ENCODE data around the gene EIF3C. TPM values are rescaled to one million over a fixed set of nuclear protein-coding genes. Genes with fewer than 3 reads are reported as not detected.
"Not testable (repeated sequence)": the region's sequence is repeated elsewhere in the genome, so short reads cannot be mapped to it uniquely, and the experiment has no call there.

Gene EIF3C, protein sequence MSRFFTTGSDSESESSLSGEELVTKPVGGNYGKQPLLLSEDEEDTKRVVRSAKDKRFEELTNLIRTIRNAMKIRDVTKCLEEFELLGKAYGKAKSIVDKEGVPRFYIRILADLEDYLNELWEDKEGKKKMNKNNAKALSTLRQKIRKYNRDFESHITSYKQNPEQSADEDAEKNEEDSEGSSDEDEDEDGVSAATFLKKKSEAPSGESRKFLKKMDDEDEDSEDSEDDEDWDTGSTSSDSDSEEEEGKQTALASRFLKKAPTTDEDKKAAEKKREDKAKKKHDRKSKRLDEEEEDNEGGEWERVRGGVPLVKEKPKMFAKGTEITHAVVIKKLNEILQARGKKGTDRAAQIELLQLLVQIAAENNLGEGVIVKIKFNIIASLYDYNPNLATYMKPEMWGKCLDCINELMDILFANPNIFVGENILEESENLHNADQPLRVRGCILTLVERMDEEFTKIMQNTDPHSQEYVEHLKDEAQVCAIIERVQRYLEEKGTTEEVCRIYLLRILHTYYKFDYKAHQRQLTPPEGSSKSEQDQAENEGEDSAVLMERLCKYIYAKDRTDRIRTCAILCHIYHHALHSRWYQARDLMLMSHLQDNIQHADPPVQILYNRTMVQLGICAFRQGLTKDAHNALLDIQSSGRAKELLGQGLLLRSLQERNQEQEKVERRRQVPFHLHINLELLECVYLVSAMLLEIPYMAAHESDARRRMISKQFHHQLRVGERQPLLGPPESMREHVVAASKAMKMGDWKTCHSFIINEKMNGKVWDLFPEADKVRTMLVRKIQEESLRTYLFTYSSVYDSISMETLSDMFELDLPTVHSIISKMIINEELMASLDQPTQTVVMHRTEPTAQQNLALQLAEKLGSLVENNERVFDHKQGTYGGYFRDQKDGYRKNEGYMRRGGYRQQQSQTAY
- 100 to 1,000 TPM in 3 of 4 donors, 10 to 100 TPM in 1; 52.8 to 426 (median 286) TPM for total RNA-seq

DNA sequence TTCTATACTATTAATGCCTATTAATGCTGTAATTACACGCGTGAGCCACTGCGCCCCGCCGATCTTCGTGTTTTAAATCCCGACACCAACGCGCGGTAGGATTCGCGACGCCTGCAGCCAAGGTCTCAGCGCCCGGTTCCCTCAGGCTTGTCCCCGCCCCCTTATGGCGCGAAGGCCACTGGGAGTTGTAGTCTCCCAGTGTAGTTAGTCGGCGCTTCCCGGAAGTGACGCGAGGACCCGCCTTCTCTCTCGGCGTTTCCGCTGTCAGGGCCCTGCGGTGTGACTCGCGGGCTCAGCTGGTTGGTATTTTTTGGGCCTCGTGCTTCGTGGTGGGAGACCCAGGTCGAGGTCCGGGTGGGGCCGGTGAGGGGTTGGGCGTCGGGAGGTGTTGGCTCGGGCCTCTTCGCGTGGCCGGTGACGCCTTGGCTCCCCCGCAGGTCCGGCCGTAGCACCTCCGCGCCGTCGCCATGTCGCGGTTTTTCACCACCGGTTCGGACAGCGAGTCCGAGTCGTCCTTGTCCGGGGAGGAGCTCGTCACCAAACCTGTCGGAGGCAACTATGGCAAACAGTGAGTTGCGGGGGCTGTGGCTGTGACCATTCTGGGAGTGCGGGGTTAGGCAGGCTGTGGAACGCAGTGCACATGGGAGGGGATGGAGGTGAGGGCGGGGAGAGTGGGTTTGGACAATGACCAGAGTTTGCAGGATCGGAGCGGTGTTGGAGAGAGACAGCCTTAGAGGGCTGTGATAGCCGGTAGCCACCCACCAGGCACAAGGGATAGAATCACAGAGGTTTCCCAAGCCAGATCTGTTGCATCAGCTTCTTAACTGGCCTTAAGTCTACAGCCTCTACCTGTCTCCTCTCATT, at the start of gene EIF3C:
EIF3C (plus strand) TSS at position 245 of the 864 bp plus-strand sequence; CDS start at position 468, 223 bp downstream.
- H3K27ac ChIP-seq; H3K36me3 ChIP-seq; H3K9me3 ChIP-seq; H3K4me1 ChIP-seq; DNase-seq; intact Hi-C loops (cut with DNase I; ENCODE audit: low total_unique reads); H3K4me3 ChIP-seq; H3K27me3 ChIP-seq: not testable (repeated sequence)

DNA sequence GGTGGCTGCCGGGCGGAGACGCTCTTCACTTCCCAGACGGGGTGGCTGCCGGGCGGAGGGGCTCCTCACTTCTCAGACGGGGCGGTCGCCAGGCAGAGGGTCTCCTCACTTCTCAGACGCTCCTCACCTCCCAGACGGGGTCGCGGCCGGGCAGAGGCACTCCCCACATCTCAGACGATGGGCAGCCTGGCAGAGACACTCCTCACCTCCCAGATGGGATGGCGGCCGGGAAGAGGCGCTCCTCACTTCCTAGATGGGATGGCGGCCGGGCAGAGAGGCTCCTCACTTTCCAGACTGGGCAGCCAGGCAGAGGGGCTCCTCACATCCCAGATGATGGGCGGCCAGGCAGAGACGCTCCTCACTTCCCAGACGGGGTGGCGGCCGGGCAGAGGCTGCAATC, 45.0 kb upstream of the EIF3C start:
- intact Hi-C loops (cut with DNase I; ENCODE audit: low total_unique reads); H3K4me1 ChIP-seq; H3K27ac ChIP-seq; DNase-seq; H3K4me3 ChIP-seq; H3K9me3 ChIP-seq; H3K36me3 ChIP-seq; H3K27me3 ChIP-seq: not testable (repeated sequence)

DNA sequence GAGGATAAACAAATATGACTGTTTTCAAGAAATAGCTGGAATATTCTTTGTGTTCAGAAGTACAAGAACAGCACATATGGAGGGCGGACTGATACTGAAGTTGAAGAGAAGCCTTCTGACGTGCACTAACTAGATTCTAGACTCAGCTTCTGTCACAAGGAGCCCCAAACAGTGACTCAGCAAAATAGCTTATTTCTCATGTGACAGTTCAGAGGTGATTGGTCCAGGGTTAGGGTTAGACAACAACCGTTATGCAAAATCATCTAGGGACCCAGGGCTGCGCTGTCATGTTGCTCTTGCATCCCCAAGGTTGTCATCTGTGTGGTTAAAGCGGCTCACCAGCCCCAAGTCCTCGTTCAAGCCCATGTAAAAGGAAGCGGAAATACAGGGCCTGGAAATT, 43.8 kb upstream of the EIF3C start:
- H3K27ac ChIP-seq; H3K4me1 ChIP-seq; H3K27me3 ChIP-seq; DNase-seq; H3K9me3 ChIP-seq; H3K36me3 ChIP-seq; H3K4me3 ChIP-seq; intact Hi-C loops (cut with DNase I; ENCODE audit: low total_unique reads): not testable (repeated sequence)

DNA sequence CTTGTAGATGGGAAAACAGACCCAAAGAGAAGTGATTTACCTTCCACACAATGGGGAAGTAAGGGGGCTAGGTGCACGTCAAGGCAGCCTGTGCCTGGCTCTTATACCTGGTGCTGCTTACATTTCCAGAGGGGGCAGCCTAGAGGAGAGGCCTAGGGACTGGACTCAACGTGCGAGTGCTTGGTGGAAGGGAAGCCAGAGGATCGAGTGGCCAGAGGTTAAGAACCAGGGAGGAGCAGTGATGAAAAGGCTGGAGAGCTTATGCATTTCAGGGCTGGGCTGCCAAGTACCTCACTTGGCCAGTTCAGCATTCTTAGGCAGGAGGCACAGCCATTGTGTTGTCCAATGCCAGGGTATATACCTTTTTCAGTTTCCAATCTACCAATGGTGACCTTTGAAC, 43.1 kb upstream of the EIF3C start:
- H3K36me3 ChIP-seq; DNase-seq; H3K27me3 ChIP-seq; H3K4me1 ChIP-seq; H3K9me3 ChIP-seq; H3K4me3 ChIP-seq; H3K27ac ChIP-seq; intact Hi-C loops (cut with DNase I; ENCODE audit: low total_unique reads): not testable (repeated sequence)

DNA sequence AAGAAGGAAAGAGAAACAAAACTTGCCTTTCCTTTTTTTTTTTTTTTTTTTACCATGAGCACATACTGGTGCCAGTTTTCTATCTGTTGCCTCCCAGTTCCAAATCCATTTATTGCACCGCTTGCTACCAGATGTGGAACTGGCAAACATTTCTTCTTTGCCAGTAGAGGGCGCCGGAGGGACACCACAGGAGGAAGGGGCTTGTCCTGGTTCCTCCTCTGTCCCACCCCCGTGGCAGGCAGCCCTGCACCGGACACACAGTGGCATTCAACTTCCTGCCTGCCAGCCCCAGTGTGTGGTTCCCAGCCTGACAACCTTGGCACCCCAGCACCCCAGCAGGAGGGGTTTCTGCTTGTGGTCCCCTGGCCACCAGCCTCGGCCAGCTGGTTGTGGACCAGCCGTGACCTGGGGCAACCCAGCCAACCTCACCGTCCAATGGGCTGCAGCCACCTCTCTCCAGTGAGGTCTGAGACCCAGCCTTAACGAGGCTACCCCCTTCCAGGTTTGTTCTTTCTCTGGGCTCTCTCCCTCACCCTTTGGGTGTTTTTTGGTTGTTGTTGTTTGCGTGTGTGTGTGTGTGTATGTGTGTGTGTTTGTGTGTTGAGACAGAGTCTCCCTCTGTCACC, 22.8 kb upstream of the EIF3C start:
- H3K36me3 ChIP-seq; DNase-seq; H3K4me3 ChIP-seq; intact Hi-C loops (cut with DNase I; ENCODE audit: low total_unique reads); H3K4me1 ChIP-seq; H3K27ac ChIP-seq; H3K9me3 ChIP-seq; H3K27me3 ChIP-seq: not testable (repeated sequence)

DNA sequence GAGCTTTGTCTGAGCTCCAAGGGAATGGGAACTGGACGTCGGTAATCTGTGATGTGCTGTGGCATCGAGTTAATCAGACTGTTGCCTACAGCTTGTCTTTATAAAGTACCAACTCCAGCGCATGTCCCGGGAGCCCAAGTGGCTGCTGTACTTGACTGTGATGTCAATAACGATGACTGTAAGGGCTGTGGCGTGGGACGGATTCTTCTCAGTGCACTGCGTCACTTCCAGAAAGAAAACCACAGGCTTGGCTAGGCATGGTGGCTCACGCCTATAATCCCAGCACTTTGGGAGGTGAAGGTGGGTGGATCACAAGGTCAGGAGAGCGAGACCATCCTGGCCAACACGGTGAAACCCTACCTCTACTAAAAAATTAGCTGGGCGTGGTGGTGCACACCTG, 21.8 kb upstream of the EIF3C start:
- H3K27me3 ChIP-seq; H3K27ac ChIP-seq; H3K4me1 ChIP-seq; DNase-seq; H3K36me3 ChIP-seq; H3K4me3 ChIP-seq; intact Hi-C loops (cut with DNase I; ENCODE audit: low total_unique reads); H3K9me3 ChIP-seq: not testable (repeated sequence)

DNA sequence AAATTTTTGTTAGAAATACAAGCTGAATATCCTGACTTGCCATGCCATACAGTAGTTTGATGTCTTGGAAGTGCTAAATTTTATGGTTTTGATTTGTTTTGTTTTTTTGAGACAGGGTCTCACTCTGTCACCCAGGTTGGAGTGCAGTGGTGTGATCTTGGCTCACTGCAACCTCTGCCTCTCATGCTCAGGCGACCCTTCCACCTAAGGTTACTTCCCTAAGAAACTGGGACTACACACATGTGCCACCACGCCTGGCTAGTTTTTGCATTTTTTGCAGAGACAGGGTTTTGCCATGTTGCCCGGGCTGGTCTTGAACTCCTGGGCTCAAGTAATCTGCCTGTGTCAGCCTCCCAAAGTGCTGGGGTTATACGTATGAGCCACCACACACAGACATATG, 19.5 kb upstream of the EIF3C start:
- H3K9me3 ChIP-seq; H3K4me1 ChIP-seq; H3K36me3 ChIP-seq; DNase-seq; H3K4me3 ChIP-seq; H3K27me3 ChIP-seq; intact Hi-C loops (cut with DNase I; ENCODE audit: low total_unique reads); H3K27ac ChIP-seq: not testable (repeated sequence)

DNA sequence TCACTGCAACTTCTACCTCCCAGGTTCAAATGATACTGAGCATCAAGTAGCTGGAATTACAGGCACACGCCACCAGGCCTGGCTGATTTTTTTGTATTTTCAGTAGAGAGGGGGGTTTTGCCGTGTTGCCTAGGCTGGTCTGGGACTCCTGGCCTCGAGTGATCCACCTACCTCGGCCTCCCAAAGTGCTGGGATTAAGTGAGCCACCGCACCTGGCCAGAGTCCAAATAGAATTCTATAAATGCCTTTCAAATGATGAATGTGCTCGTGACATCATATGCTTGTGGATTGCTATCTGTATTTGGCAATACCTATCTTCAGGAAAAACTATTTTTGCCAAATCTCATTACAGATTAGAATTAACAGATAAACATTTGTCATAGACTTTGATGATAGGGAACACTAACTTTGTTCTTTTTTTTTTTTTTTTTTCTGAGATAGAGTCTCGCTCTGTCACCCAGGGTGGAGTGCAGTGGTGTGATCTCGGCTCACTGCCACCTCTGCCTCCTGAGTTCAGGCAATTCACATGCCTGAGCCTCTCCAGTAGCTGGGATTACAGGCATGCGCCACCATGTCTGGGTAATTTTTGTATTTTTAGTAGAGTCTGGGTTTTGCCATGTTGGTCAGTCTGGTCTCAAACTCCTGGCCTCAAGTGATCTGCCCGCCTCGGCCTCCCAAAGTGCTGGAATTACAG, 17.9 kb upstream of the EIF3C start:
- H3K9me3 ChIP-seq; DNase-seq; intact Hi-C loops (cut with DNase I; ENCODE audit: low total_unique reads); H3K27me3 ChIP-seq; H3K4me3 ChIP-seq; H3K36me3 ChIP-seq; H3K27ac ChIP-seq; H3K4me1 ChIP-seq: not testable (repeated sequence)

DNA sequence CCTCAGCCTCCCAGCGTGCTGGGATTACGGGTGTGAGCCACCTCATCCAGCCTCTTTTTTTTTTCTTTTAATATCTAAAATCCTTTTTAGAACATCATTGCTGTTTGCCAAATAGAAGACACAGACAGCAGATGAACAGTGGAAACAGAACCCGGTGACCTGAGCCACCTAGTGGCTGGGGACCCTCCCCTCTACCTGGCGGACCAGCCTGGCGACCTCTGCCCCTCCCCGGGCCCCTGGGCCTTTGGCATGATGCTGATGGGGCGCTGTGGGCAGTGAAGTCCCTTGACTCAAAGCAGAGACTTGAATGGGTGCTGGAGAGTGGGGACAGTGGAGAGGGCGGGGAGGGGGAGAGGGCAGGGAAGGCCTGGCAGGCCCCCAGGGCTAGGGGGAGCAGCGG, 11.5 kb upstream of the EIF3C start:
- intact Hi-C loops (cut with DNase I; ENCODE audit: low total_unique reads); H3K4me3 ChIP-seq; H3K9me3 ChIP-seq; H3K27ac ChIP-seq; H3K27me3 ChIP-seq; DNase-seq; H3K36me3 ChIP-seq; H3K4me1 ChIP-seq: not testable (repeated sequence)

DNA sequence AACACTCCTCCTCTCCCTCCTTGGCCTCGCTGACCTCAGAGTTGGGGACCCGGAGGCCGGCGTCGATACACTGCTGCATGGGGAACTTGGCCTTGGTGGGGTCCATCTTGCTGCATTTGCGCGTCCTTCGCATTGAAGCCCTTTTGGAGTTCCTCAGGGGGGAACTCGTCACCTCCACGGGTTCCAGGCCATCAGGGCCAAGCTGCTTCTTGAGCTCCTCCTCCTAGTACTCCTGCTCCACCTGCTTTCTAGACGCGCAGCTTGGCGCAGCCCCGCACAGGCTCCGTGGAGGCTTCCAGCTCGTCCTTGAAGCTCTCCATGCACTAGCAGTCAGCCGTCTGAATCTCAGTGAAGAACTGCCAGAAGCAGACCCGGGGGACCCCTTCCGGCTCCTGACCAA, 10.9 kb upstream of the EIF3C start:
- H3K27me3 ChIP-seq; H3K4me3 ChIP-seq; H3K27ac ChIP-seq; intact Hi-C loops (cut with DNase I; ENCODE audit: low total_unique reads); H3K9me3 ChIP-seq; H3K36me3 ChIP-seq; DNase-seq; H3K4me1 ChIP-seq: not testable (repeated sequence)

DNA sequence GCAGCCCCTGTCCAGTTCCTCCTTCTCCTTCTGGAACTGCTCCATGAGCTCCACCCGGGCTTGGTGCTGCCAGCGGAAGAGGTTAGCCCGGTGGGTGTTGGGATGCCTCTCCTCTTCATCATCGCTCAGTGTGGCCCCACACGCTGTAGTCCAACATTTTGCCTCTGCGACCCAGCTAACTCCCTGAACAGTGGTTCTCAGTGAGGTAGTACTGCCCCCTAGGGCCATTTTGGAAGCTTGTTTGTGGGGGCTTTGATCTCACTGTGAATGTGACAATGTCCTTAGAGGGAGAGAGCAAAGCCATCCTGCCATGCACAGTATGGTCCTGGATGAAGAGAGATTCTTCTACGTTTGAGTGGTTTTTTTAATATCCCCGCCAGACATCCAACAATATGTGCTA, 9.9 kb upstream of the EIF3C start:
- intact Hi-C loops (cut with DNase I; ENCODE audit: low total_unique reads); H3K36me3 ChIP-seq; DNase-seq; H3K4me3 ChIP-seq; H3K27me3 ChIP-seq; H3K27ac ChIP-seq; H3K9me3 ChIP-seq; H3K4me1 ChIP-seq: not testable (repeated sequence)

DNA sequence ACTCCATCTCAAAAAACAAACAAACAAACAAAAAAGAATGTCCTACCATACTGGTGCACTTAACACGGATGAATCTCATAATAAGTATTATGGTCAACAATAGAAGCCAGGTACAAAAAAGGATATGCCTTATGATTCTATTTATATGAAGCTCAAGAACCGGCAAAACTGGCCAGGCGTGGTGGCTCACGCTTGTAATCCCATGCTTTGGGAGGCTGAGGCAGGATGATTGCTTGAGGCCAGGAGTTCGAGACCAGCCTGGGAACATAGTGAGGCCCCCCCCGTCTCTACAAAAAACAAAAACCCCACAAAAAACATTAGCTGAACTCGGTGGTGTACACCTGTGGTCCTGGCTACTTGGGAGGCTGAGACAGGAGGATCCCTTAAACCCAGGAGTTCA, 7.0 kb upstream of the EIF3C start:
- H3K4me3 ChIP-seq; H3K27ac ChIP-seq; H3K27me3 ChIP-seq; H3K4me1 ChIP-seq; H3K36me3 ChIP-seq; DNase-seq; H3K9me3 ChIP-seq; intact Hi-C loops (cut with DNase I; ENCODE audit: low total_unique reads): not testable (repeated sequence)
